Stomach (tissue), 4 donors: ENCODE measurements around the gene SUSD5.

Source experiments
- CTCF ChIP-seq, 7 experiments: fragments of 450-650 bp in 4 of 7; fragments of 200-600 bp in 3 of 7; sonication (generic) in 3 of 7; IDR thresholded peaks; one replicate each; pipeline ENCODE4 v1.5.1; 2016 to 2019; ENCODE audit warnings: antibody characterized with exemption in 7 of 7, control low read depth in 2 of 7, mild to moderate bottlenecking in 1 of 7
- EP300 ChIP-seq: sonication (generic); formaldehyde crosslinking; IDR thresholded peaks from one replicate; pipeline ENCODE4 v1.6.1; 2017; ENCODE audit warnings: antibody characterized with exemption
- POLR2A ChIP-seq, 4 donors: fragments of 450-650 bp; IDR thresholded peaks; one replicate each; pipeline ENCODE4 v1.6.1; 2016; ENCODE audit warnings: antibody characterized with exemption in 4 of 4, control low read depth in 2 of 4, mild to moderate bottlenecking in 1 of 4, moderate library complexity in 1 of 4
- POLR2AphosphoS5 ChIP-seq, 3 donors: sonication (generic); formaldehyde crosslinking; IDR thresholded peaks; one replicate each; pipeline ENCODE4 v1.6.1; 2016; ENCODE audit warnings: antibody characterized with exemption in 3 of 3

DNA sequence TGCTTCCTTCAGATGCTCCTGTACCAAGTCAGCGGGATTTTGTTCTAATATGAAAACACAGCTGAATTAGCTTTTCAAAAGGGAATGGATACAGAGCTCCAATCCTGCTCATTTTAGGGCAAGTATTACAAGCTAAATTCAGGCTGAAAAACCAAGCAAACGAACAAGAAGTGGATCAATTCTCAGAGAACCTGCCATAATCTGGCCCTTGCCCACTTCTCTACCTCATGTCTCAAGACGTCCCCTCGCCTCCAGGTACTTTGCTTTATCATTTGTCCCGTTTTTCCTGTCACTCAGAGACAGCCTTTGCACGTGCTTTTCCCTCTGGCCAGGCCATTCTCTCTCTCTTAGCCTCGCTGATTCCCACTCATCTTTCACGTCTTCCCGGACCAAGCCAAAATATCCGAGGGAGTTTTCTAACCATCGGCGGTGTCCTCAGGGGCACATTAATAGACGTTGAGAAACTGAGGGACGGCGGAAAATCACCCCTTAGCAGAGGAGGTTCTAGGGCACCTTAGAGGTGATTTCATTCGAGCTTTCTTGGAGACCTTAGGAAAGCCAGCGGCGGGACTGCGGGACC, 654 bp downstream of the SUSD5 start:
- no peak for TF ChIP-seq CTCF (IDR thresholded peaks at IDR 0.05)
- TF ChIP-seq POLR2A (IDR thresholded peaks at IDR 0.05), result no peak
- TF ChIP-seq POLR2AphosphoS5 (IDR thresholded peaks at IDR 0.05), result no peak
- no peak for TF ChIP-seq EP300
